Uterine smooth muscle cell (primary cell): ENCODE data around the gene ASS1. TPM values are rescaled to one million over a fixed set of nuclear protein-coding genes. Genes with fewer than 3 reads are reported as not detected.

Experiments
- total RNA-seq: library from RNA; depleted of rRNA; stranded (reverse); fragments of >200 nt; gene quantifications from 2 replicates; pipeline ENCODE4 v1.2.3, GENCODE V29; 2014

ASS1 gene
- total RNA-seq: 45.8 and 186 TPM in 2 replicates

DNA sequence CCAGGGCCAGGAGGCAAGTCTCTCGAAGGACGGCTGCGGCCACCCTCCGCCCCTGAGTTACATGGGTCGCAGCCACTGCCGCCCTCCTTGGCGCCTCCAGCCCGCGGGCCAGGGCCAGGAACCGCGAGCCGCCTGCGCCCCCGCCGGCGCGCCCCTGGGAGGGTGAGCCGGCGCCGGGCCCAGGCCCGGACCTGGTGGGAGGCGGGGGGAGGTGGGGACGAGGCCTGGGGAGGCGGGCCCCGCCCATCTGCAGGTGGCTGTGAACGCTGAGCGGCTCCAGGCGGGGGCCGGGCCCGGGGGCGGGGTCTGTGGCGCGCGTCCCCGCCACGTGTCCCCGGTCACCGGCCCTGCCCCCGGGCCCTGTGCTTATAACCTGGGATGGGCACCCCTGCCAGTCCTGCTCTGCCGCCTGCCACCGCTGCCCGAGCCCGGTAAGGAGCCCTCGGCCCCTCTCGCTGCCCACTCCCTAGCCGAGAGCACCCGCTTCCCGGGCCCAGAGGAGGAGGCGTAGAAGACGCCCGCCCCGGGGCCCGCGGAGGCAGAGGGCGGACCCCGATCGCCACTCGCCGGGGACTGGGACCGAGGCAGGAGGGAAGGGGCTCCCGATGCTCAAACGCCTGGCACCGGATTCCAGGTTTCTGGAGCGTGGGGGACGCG, at the start of gene ASS1:
ASS1 (plus strand) TSS at position 397 of the 657 bp plus-strand sequence. CDS start 7,268 bp downstream, outside the sequence.

Other genes starting within 250 kb of the ASS1 start
- gene HMCN2, start 179.2 kb upstream of the ASS1 start, total RNA-seq: under 0.01 TPM in 2 replicates
- 41.9 and 48.9 TPM in 2 replicates for gene FUBP3, start 134.6 kb downstream of the ASS1 start, total RNA-seq
- under 0.01 TPM in 1 of 2 replicates, not detected in the other for gene PRDM12, start 219.6 kb downstream of the ASS1 start, total RNA-seq
- 33.1 and 77.2 TPM in 2 replicates for gene EXOSC2, start 248.8 kb downstream of the ASS1 start, total RNA-seq